ENCODE results near the gene GPR139.

The GPR139 gene

GRCh38 chr16:20075243-20075642, 1.6 kb upstream of the GPR139 start:
- TF ChIP-seq CTCF (IDR thresholded peaks at IDR 0.05; ENCODE audit: low read depth, low read length, missing control alignments): no peak

GRCh38 chr16:20074099-20074991, 655 bp upstream of the GPR139 start:
- no peak for DNase-seq (ENCODE audit: low read depth)
- TF ChIP-seq CTCF (IDR thresholded peaks at IDR 0.05; ENCODE audit: low read depth, low read length, missing control alignments): no peak
- no peak overlapping the region for H3K4me3 ChIP-seq (ENCODE audit: low read depth, low read length)

More at GRCh38 chr16:20075243-20075642, 1.6 kb upstream of the GPR139 start:
- H3K4me3 ChIP-seq (ENCODE audit: low read depth, low read length): no peak overlapping the region
- no peak for DNase-seq (ENCODE audit: low read depth)

- DNase-seq (ENCODE audit: low read depth): no peak
- TF ChIP-seq CTCF (IDR thresholded peaks at IDR 0.05; ENCODE audit: low read depth, low read length, missing control alignments): no peak
- H3K4me3 ChIP-seq (ENCODE audit: low read depth, low read length): no peak overlapping the region
Measured at GRCh38 chr16:20072874-20073202, 852 bp downstream of the GPR139 start.

GRCh38 chr16:20072146-20072873, 1.4 kb downstream of the GPR139 start:
- no peak overlapping the region for H3K4me3 ChIP-seq (ENCODE audit: low read depth, low read length)
- DNase-seq (ENCODE audit: low read depth): no peak
- no peak for TF ChIP-seq CTCF (IDR thresholded peaks at IDR 0.05; ENCODE audit: low read depth, low read length, missing control alignments)

- no peak for TF ChIP-seq CTCF (IDR thresholded peaks at IDR 0.05; ENCODE audit: low read depth, low read length, missing control alignments)
- H3K4me3 ChIP-seq (ENCODE audit: low read depth, low read length): no peak overlapping the region
- no peak for DNase-seq (ENCODE audit: low read depth)
Measured at GRCh38 chr16:20064931-20065330, 8.8 kb downstream of the GPR139 start.

GRCh38 chr16:20064520-20064919, 9.2 kb downstream of the GPR139 start:
- TF ChIP-seq CTCF (IDR thresholded peaks at IDR 0.05; ENCODE audit: low read depth, low read length, missing control alignments): no peak
- DNase-seq (ENCODE audit: low read depth): no peak
- H3K4me3 ChIP-seq (ENCODE audit: low read depth, low read length): no peak overlapping the region

Measured in GM12864 (cell line).